ENCODE measurements around the gene DNAJC5. TPM values are rescaled to one million over a fixed set of nuclear protein-coding genes. Genes with fewer than 3 reads are reported as not detected.

Gene DNAJC5
- total RNA-seq, 3 donors from 2014 or later, result 57.5 to 65.9 (median 65.4) TPM

- peak; percentile 87 for TF ChIP-seq CTCF (IDR thresholded peaks at IDR 0.05)
- ATAC-seq, result peak; percentile 92
- H3K36me3 ChIP-seq (ENCODE audit: low read depth), result peaks cover 17% of the 10 kb centered on the region
- intact Hi-C loops (cut with DNase I, micrococcal nuclease), result no loop called here
- DNase-seq, result peak; percentile 94 to 97 (median 97)
- peaks cover 29% of the 10 kb centered on the region for H3K4me1 ChIP-seq (ENCODE audit: low read depth)
- H3K9me3 ChIP-seq, result no peaks in the 10 kb centered on the region
- H3K4me3 ChIP-seq, result peak within 1 kb of the TSS; percentile 91
Observed at GRCh38 chr20:63980806-63981728, 86.1 kb downstream of the DNAJC5 start, which contains the start of gene PRPF6. Gene PRPF6 (plus strand): TSS chr20:63981132. CDS start chr20:63981246, 114 bp downstream.

GRCh38 chr20:63982937-63983336 is 88.0 kb downstream of the DNAJC5 start:
- no peak for TF ChIP-seq CTCF (IDR thresholded peaks at IDR 0.05)
- Histone ChIP-seq H3K9me3 (no peaks in the 10 kb centered on the region), H3K4me1 (ENCODE audit: low read depth) (peaks cover 29% of the 10 kb centered on the region), H3K36me3 (ENCODE audit: low read depth) (peaks cover 17% of the 10 kb centered on the region), H3K4me3 (no peak overlapping the region)
- intact Hi-C loops (cut with DNase I, micrococcal nuclease), result no loop called here
- DNase-seq (no peak), ATAC-seq (no peak)

Small RNA genes within 50 kb of the gene (microRNA-seq; reads per million reads assigned to microRNA genes)
- gene MIR1914 (0.93 reads per million), gene MIR647 (not detected), gene MIR941-1 (not detected), gene MIR941-2 (not detected), gene MIR941-3 (not detected), gene MIR941-4 (not detected), gene MIR941-5 (not detected)

Other genes starting within 250 kb of the DNAJC5 start
- gene STMN3, start 241.7 kb upstream of the DNAJC5 start, total RNA-seq, result 10 to 100 TPM in 1 of 3 donors, 1 to 10 TPM in 2; 2.7 to 19.7 (median 6.7) TPM
- gene RTEL1, start 236.8 kb upstream of the DNAJC5 start, total RNA-seq, result 10 to 100 TPM; 23.5 to 42.8 (median 34.2) TPM
- 10 to 100 TPM in 1 of 3 donors, not detected in 2; 19.7 TPM for gene TNFRSF6B, start 198.5 kb upstream of the DNAJC5 start, total RNA-seq
- 10 to 100 TPM; 64.5 to 69.7 (median 68.6) TPM for gene ARFRP1, start 187.2 kb upstream of the DNAJC5 start, total RNA-seq
- gene ZGPAT, start 187.1 kb upstream of the DNAJC5 start, total RNA-seq, result 10 to 100 TPM; 24.3 to 34.0 (median 31.7) TPM
- 10 to 100 TPM; 10.4 to 11.2 (median 10.8) TPM for gene LIME1, start 158.5 kb upstream of the DNAJC5 start, total RNA-seq
- 10 to 100 TPM; 44.9 to 65.0 (median 50.6) TPM for gene SLC2A4RG, start 155.3 kb upstream of the DNAJC5 start, total RNA-seq
- 1 to 10 TPM; 3.1 to 5.7 (median 3.3) TPM for gene ZBTB46, start 63.9 kb upstream of the DNAJC5 start, total RNA-seq
- gene ABHD16B, start 33.6 kb upstream of the DNAJC5 start, total RNA-seq, result not detected
- gene TPD52L2, start 29.9 kb upstream of the DNAJC5 start, total RNA-seq, result 10 to 100 TPM; 48.7 to 71.7 (median 55.7) TPM
- gene UCKL1, start 61.3 kb downstream of the DNAJC5 start, total RNA-seq, result 10 to 100 TPM; 37.4 to 57.8 (median 43.6) TPM
- gene ZNF512B, start 74.8 kb downstream of the DNAJC5 start, total RNA-seq, result 10 to 100 TPM in 1 of 3 donors, 1 to 10 TPM in 2; 1.8 to 14.7 (median 3.9) TPM
- 1 to 10 TPM; 3.8 to 7.9 (median 5.6) TPM for gene SAMD10, start 84.5 kb downstream of the DNAJC5 start, total RNA-seq
- 10 to 100 TPM; 51.2 to 64.4 (median 59.1) TPM for gene PRPF6, start 86.0 kb downstream of the DNAJC5 start, total RNA-seq
- 1 to 10 TPM; 1.0 to 1.8 (median 1.7) TPM for gene C20orf204, start 141.1 kb downstream of the DNAJC5 start, total RNA-seq
- 10 to 100 TPM in 2 of 3 donors, 1 to 10 TPM in 1; 4.7 to 20.0 (median 12.6) TPM for gene SOX18, start 154.5 kb downstream of the DNAJC5 start, total RNA-seq
- gene TCEA2, start 168.1 kb downstream of the DNAJC5 start, total RNA-seq, result 10 to 100 TPM in 1 of 3 donors, 1 to 10 TPM in 2; 4.1 to 46.1 (median 9.5) TPM
- 1 to 10 TPM; 4.7 to 6.9 (median 6.5) TPM for gene RGS19, start 184.4 kb downstream of the DNAJC5 start, total RNA-seq
- under 1 TPM; 0.26 to 0.76 (median 0.39) TPM for gene OPRL1, start 185.0 kb downstream of the DNAJC5 start, total RNA-seq
- not detected for gene LKAAEAR1, start 189.3 kb downstream of the DNAJC5 start, total RNA-seq
- not detected for gene NPBWR2, start 212.4 kb downstream of the DNAJC5 start, total RNA-seq